Tibial artery (tissue), 4 donors: Measurements from ENCODE around the gene HID1.

Experiments
- DNase-seq, 2 donors: peaks; one replicate each; pipeline ENCODE4 v3.0.0-alpha.2; 2019
- H3K27ac ChIP-seq, 2 donors: fragments of 200-600 bp; sonication (generic) in 1 of 2; 1 replicate in 1 of 2; 2 replicates in 1 of 2; pipeline ENCODE4 v1.5.1; 2018 to 2019; ENCODE audit warnings: mild to moderate bottlenecking in 1 of 2
- H3K27me3 ChIP-seq, 2 donors: fragments of 200-600 bp; sonication (generic) in 1 of 2; one replicate each; pipeline versions ENCODE4 v1.5.1 to v1.6.0; 2016 to 2019
- H3K36me3 ChIP-seq, 3 donors: fragments of 200-600 bp; sonication (generic) in 2 of 3; one replicate each; pipeline ENCODE4 v1.5.1; 2016 to 2019; ENCODE audit warnings: mild to moderate bottlenecking in 2 of 3
- H3K4me1 ChIP-seq, 4 donors: fragments of 200-600 bp; sonication (generic) in 2 of 4; 1 replicate in 3 of 4; 2 replicates in 1 of 4; pipeline ENCODE4 v1.5.1; 2016 to 2019
- H3K4me3 ChIP-seq, 2 donors: fragments of 200-600 bp; sonication (generic) in 1 of 2; 1 replicate in 1 of 2; 2 replicates in 1 of 2; pipeline ENCODE4 v1.5.1; 2018 to 2019; ENCODE audit warnings: mild to moderate bottlenecking in 2 of 2
- H3K9me3 ChIP-seq, 3 donors: fragments of 200-600 bp; sonication (generic) in 1 of 3; one replicate each; pipeline ENCODE4 v1.5.1; 2016 to 2019
- intact Hi-C: fragments of 100-400 bp; cut with DNase I; formaldehyde crosslinking; loops from one replicate; pipeline ENCODE4 v1.15.0; 2023; ENCODE audit warnings: low total_unique reads
- TF ChIP-seq, protein P1 (sequence below), 2 experiments: fragments of 200-600 bp in 1 of 2; fragments of 450-650 bp in 1 of 2; IDR thresholded peaks; one replicate each; pipeline ENCODE4 v1.5.1; 2017 to 2019; ENCODE audit warnings: antibody characterized with exemption in 2 of 2, mild to moderate bottlenecking in 1 of 2, moderate library complexity in 1 of 2

The HID1 gene

DNA sequence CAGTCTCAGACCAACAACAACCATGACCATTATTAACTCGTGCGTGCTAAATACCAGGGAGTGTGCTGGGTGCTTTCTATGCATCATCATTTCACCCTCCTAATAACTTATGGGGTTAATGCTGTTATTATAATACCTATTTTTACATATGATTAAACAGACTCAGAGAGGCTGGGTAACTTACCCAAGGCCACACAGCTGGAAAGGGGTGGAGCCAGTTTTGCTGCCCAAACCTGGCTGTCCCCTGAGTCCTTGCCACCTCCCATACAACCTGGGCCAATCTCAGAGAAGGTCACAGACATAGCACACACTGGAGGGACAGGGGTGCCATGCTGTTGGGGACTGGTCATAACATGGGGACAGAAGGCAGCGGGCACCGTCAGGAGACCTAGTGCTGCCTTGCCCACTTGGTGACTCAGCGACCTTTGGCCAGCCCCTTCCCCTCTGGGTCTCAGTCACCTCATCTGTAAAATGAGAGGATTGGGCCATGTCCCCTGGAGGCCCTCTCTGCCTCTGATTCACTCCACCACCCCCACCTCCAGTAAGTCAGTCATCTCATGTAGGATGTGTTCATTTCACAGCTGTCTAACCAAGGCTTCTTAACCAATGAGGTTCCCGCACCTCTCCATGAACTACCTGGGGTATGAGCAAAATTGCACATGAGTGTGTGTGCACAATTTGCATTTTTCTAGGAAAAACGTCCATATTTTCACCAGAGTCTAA is 67.7 kb downstream of the HID1 start:
- intact Hi-C loops: no loop called here
- Histone ChIP-seq H3K27me3 (peaks cover 0 to 61% of the 10 kb centered on the region in 2 donors), H3K27ac (no peak overlapping the region), H3K4me1 (no peaks in the 10 kb centered on the region), H3K9me3 (no peaks in the 10 kb centered on the region), H3K36me3 (no peaks in the 10 kb centered on the region), H3K4me3 (no peak overlapping the region)
- DNase-seq: no peak
- TF ChIP-seq, protein P1, sequence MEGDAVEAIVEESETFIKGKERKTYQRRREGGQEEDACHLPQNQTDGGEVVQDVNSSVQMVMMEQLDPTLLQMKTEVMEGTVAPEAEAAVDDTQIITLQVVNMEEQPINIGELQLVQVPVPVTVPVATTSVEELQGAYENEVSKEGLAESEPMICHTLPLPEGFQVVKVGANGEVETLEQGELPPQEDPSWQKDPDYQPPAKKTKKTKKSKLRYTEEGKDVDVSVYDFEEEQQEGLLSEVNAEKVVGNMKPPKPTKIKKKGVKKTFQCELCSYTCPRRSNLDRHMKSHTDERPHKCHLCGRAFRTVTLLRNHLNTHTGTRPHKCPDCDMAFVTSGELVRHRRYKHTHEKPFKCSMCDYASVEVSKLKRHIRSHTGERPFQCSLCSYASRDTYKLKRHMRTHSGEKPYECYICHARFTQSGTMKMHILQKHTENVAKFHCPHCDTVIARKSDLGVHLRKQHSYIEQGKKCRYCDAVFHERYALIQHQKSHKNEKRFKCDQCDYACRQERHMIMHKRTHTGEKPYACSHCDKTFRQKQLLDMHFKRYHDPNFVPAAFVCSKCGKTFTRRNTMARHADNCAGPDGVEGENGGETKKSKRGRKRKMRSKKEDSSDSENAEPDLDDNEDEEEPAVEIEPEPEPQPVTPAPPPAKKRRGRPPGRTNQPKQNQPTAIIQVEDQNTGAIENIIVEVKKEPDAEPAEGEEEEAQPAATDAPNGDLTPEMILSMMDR (IDR thresholded peaks at IDR 0.05): no peak

DNA sequence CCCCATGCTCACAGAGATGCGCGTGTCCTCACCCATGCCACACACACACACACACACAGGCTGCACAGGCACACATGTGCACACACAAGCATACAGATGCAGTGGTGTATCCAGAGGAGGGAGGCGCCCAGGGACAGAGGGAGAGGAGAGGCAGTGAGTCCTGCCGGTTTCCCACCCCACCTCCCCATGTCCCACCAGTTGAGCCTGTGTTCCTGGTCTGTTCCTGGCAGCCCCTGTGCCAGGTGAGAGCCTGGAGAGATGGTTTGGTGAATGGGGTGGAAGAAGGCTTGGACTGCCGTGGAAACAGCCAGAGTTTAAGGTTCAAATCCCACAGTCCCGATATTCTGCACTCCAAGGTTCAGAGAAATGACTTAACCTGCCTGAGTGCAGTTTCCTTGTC is 68.9 kb downstream of the HID1 start:
- Histone ChIP-seq H3K27ac (no peak overlapping the region), H3K4me3 (no peak overlapping the region), H3K36me3 (no peaks in the 10 kb centered on the region), H3K9me3 (no peaks in the 10 kb centered on the region), H3K4me1 (no peaks in the 10 kb centered on the region), H3K27me3 (peaks cover 0 to 61% of the 10 kb centered on the region in 2 donors)
- DNase-seq: no peak
- TF ChIP-seq, protein P1 (IDR thresholded peaks at IDR 0.05): no peak
- intact Hi-C loops: no loop called here

DNA sequence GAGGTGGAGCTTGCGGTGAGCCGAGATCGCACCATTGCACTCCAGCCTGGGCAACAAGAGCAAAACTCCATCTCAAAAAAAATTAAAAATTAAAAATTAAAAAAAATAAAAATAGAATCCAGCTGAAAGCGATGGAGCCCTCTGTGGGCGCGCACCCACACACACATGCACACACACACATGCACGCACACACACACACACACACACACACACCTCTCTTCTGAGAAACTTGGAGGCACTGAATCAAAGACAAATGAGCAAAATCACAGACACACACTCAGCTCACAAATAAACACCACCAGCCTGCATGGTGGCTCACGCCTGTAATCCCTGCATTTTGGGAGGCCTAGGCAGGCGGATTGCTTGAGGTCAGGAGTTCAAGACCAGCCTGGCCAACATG is 69.5 kb downstream of the HID1 start:
- no peak for DNase-seq
- intact Hi-C loops: no loop called here
- no peaks in the 10 kb centered on the region for H3K4me1 ChIP-seq
- no peaks in the 10 kb centered on the region for H3K9me3 ChIP-seq
- peaks cover 0 to 65% of the 10 kb centered on the region in 2 donors for H3K27me3 ChIP-seq
- TF ChIP-seq, protein P1 (IDR thresholded peaks at IDR 0.05): no peak
- H3K36me3 ChIP-seq: no peaks in the 10 kb centered on the region
- no peak overlapping the region for H3K4me3 ChIP-seq
- H3K27ac ChIP-seq: no peak overlapping the region

DNA sequence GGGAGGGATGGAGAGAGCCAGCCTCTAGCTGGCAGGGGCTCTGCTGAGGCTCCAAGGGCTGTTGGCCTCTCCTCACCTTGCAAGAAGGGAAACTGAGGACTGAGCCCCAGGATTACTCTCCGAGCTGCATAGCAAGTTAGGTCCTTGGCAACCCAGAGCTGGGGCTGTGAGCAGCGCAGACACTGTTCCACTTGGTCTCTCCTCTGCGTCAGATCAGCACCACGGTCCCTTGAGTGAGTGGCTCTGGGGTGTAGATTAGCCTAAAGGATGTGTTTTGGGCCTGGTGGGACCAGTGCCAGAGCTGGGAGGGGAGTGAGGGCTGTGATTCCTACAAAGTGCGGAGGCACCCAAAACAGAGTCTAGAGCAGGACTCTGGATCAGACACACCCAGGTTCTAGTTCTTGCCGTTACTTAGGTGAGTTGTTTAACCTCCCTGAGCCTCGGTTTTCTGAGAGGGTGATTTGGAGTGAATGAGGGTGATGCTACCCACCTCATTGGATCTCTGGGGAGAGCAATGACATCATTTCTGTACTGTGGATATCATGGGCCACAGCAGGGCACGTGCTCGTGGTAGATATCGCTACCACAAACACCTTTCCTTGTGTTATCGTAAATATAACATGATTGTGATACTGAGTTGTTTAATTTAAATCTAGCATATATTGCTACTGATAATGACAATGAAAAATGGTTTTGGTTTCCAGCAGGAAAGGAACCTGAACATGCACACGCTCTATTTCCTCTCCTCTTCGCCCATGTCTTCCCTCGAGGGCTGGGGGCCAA is 71.0 kb downstream of the HID1 start:
- intact Hi-C loops: no loop called here
- Histone ChIP-seq H3K4me3 (no peak overlapping the region), H3K9me3 (no peaks in the 10 kb centered on the region), H3K27me3 (peaks cover 0 to 64% of the 10 kb centered on the region in 2 donors), H3K36me3 (no peaks in the 10 kb centered on the region), H3K27ac (no peak overlapping the region), H3K4me1 (no peaks in the 10 kb centered on the region)
- TF ChIP-seq, protein P1 (IDR thresholded peaks at IDR 0.05): no peak
- DNase-seq: no peak
